H1 (cell line): ENCODE results near the gene ANK3.

Source experiments
- CTCF ChIP-seq, 3 experiments: IDR thresholded peaks; 1 replicate in 2 of 3; 2 replicates in 1 of 3; pipeline versions ENCODE4 v1.5.1 to v1.6.1; 2011; ENCODE audit warnings: low read length in 3 of 3, mild to moderate bottlenecking in 3 of 3, inconsistent platforms in 2 of 3, low read depth in 1 of 3, moderate library complexity in 1 of 3; ENCODE audit not compliant: insufficient read depth in 1 of 3; ENCODE audit errors: control extremely low read depth in 1 of 3
- POLR2AphosphoS5 ChIP-seq: IDR thresholded peaks from 2 replicates; pipeline ENCODE4 v1.6.1; 2011; ENCODE audit warnings: low read depth, low read length
- SIRT6 ChIP-seq: IDR thresholded peaks from one replicate; pipeline ENCODE4 v1.7.1; 2012; ENCODE audit warnings: low read length, inconsistent platforms

DNA sequence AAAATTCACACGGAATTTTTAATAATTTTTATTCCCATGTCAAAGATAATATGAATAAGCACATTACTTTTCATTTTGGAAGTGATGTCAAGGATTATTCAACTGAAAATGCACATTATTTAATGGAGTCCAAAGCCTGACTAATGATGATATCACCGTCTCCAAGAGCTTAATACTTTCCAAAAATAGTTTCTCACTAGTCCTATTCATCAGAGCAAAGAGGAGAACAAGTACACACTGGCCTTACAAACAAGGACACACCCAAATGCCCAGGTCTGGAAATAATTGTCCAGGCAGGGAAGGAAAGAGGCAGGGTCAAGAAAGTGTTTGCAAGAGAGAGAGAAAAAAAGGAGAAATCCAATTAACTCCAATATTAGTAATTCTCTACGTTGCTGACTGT is 266.5 kb downstream of the ANK3 start:
- TF ChIP-seq POLR2AphosphoS5 (no peak), CTCF (IDR thresholded peaks at IDR 0.05; ENCODE audit: control extremely low read depth in 1 of 3, insufficient read depth in 1 of 3, low read depth in 1 of 3, low read length in 3 of 3) (no peak), SIRT6 (no peak)
